KOPT-K1 (cell line): ENCODE results near the gene CYSLTR2.

ENCODE experiments used
- H3K27ac ChIP-seq: fragments of 200-600 bp; sonication (generic); 2 replicates; pipeline ENCODE4 v1.5.1; 2016; ENCODE audit warnings: antibody characterized with exemption, mild to moderate bottlenecking, low read depth, low read length; ENCODE audit not compliant: poor library complexity, severe bottlenecking
- H3K36me3 ChIP-seq: fragments of 200-600 bp; sonication (generic); 2 replicates; pipeline ENCODE4 v1.5.1; 2017; ENCODE audit warnings: antibody characterized with exemption, mild to moderate bottlenecking, low read length, moderate library complexity; ENCODE audit not compliant: insufficient read depth
- H3K9me3 ChIP-seq: fragments of 200-600 bp; sonication (generic); 2 replicates; pipeline ENCODE4 v1.5.1; 2017; ENCODE audit warnings: antibody characterized with exemption, low read length, mild to moderate bottlenecking; ENCODE audit not compliant: insufficient read depth, poor library complexity, severe bottlenecking

Gene CYSLTR2

GRCh38 chr13:48653472-48653939, at the start of gene CYSLTR2:
Gene CYSLTR2 (plus strand): TSS chr13:48653929. CDS start chr13:48706818, 52,889 bp downstream.
- H3K9me3 ChIP-seq, result no peaks in the 10 kb centered on the region
- no peaks in the 10 kb centered on the region for H3K36me3 ChIP-seq
- peak within 1 kb of the TSS; percentile 49 for H3K27ac ChIP-seq

GRCh38 chr13:48615049-48615448, 38.7 kb upstream of the CYSLTR2 start:
- no peaks in the 10 kb centered on the region for H3K36me3 ChIP-seq
- no peak overlapping the region for H3K27ac ChIP-seq
- H3K9me3 ChIP-seq, result peaks cover 22% of the 10 kb centered on the region

- no peaks in the 10 kb centered on the region for H3K36me3 ChIP-seq
- H3K9me3 ChIP-seq, result peaks cover 40% of the 10 kb centered on the region
- H3K27ac ChIP-seq, result no peak overlapping the region
Observed at GRCh38 chr13:48618937-48619336, 34.8 kb upstream of the CYSLTR2 start.

GRCh38 chr13:48621056-48621455, 32.7 kb upstream of the CYSLTR2 start:
- H3K36me3 ChIP-seq, result no peaks in the 10 kb centered on the region
- H3K27ac ChIP-seq, result no peak overlapping the region
- H3K9me3 ChIP-seq, result peaks cover 40% of the 10 kb centered on the region

- H3K27ac ChIP-seq, result no peak overlapping the region
- H3K9me3 ChIP-seq, result peaks cover 32% of the 10 kb centered on the region
- H3K36me3 ChIP-seq, result no peaks in the 10 kb centered on the region
Observed at GRCh38 chr13:48624016-48624415, 29.7 kb upstream of the CYSLTR2 start.

- no peaks in the 10 kb centered on the region for H3K36me3 ChIP-seq
- H3K27ac ChIP-seq, result no peak overlapping the region
- H3K9me3 ChIP-seq, result peaks cover 23% of the 10 kb centered on the region
Observed at GRCh38 chr13:48624858-48625257, 28.9 kb upstream of the CYSLTR2 start.

- Histone ChIP-seq H3K27ac (no peak overlapping the region), H3K9me3 (peaks cover 18% of the 10 kb centered on the region), H3K36me3 (no peaks in the 10 kb centered on the region)
Observed at GRCh38 chr13:48625413-48626076, 28.2 kb upstream of the CYSLTR2 start.

GRCh38 chr13:48626077-48626449, 27.7 kb upstream of the CYSLTR2 start:
- Histone ChIP-seq H3K9me3 (peaks cover 13% of the 10 kb centered on the region), H3K36me3 (no peaks in the 10 kb centered on the region), H3K27ac (no peak overlapping the region)

GRCh38 chr13:48626726-48627451, 26.8 kb upstream of the CYSLTR2 start:
- Histone ChIP-seq H3K27ac (no peak overlapping the region), H3K9me3 (peaks cover 5% of the 10 kb centered on the region), H3K36me3 (no peaks in the 10 kb centered on the region)

GRCh38 chr13:48629277-48629676, 24.5 kb upstream of the CYSLTR2 start:
- no peaks in the 10 kb centered on the region for H3K36me3 ChIP-seq
- peaks cover 1% of the 10 kb centered on the region for H3K9me3 ChIP-seq
- H3K27ac ChIP-seq, result no peak overlapping the region

GRCh38 chr13:48630291-48630690, 23.4 kb upstream of the CYSLTR2 start:
- Histone ChIP-seq H3K27ac (no peak overlapping the region), H3K36me3 (no peaks in the 10 kb centered on the region), H3K9me3 (peaks cover 11% of the 10 kb centered on the region)

- Histone ChIP-seq H3K36me3 (no peaks in the 10 kb centered on the region), H3K27ac (no peak overlapping the region), H3K9me3 (peaks cover 14% of the 10 kb centered on the region)
Observed at GRCh38 chr13:48630773-48631172, 23.0 kb upstream of the CYSLTR2 start.

GRCh38 chr13:48631441-48631840, 22.3 kb upstream of the CYSLTR2 start:
- peaks cover 20% of the 10 kb centered on the region for H3K9me3 ChIP-seq

GRCh38 chr13:48633700-48634099, 20.0 kb upstream of the CYSLTR2 start:
- no peaks in the 10 kb centered on the region for H3K36me3 ChIP-seq
- H3K9me3 ChIP-seq, result peaks cover 33% of the 10 kb centered on the region
- no peak overlapping the region for H3K27ac ChIP-seq

More at GRCh38 chr13:48631441-48631840, 22.3 kb upstream of the CYSLTR2 start:
- H3K36me3 ChIP-seq, result no peaks in the 10 kb centered on the region
- H3K27ac ChIP-seq, result no peak overlapping the region

- H3K27ac ChIP-seq, result no peak overlapping the region
- peaks cover 33% of the 10 kb centered on the region for H3K9me3 ChIP-seq
- H3K36me3 ChIP-seq, result no peaks in the 10 kb centered on the region
Observed at GRCh38 chr13:48634636-48635035, 19.1 kb upstream of the CYSLTR2 start.

GRCh38 chr13:48635478-48635877, 18.3 kb upstream of the CYSLTR2 start:
- Histone ChIP-seq H3K27ac (no peak overlapping the region), H3K9me3 (peaks cover 33% of the 10 kb centered on the region), H3K36me3 (no peaks in the 10 kb centered on the region)
